Occipital lobe (tissue), 2 donors: ENCODE data around the gene BACE2. TPM values are rescaled to one million over a fixed set of nuclear protein-coding genes. Genes with fewer than 3 reads are reported as not detected.

ENCODE experiments used
- DNase-seq: peaks from one replicate; lab custom pipeline; 2025; lab: John Stamatoyannopoulos, UW
- total RNA-seq: library from RNA; depleted of rRNA; stranded (reverse); fragments of >200 nt; gene quantifications from one replicate; pipeline ENCODE4 v1.2.3, GENCODE V29; 2014

BACE2 gene
- 8.6 TPM for total RNA-seq

DNA sequence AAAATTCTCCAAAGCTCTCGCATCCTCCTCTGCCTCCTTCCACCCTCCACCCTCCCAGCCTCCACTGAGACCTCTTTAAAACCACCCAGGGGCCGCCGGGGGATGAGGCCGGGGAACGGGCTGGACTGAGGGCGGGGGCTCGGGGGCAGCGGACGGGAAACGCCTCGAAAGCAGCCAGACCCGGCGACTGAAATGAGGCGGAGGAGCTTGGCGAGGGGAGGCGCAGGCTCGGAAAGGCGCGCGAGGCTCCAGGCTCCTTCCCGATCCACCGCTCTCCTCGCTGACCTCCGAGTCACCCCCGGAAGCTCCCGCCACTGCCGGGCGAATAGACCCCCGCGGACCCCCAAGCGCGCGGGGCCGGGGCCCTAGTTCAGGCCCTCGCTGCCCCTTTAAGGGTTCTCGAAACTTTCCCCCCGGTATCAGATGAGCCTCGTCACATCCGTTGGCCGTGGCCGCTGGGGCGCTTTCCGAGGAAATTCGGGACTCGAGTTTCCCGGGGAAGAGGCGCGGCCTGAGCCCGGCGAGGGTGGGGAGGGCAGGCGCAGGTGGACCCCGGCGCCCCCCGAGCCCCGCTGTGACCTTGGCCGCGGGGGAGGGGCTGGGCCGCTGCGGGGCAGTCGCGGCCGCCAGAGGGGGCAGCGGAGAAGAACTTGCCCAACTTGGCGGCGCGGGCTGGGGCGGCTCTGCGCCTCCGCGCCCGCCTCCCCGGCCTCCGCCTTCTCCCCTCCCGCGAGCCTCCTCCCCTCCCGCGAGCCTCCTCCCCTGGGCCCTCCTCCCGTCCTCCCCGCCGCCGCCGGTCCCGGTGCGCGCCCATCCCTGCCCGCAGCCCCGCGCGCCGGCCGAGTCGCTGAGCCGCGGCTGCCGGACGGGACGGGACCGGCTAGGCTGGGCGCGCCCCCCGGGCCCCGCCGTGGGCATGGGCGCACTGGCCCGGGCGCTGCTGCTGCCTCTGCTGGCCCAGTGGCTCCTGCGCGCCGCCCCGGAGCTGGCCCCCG lies at the start of gene BACE2:
TSS of gene BACE2 (plus strand) at position 813 of the 995 bp plus-strand sequence. CDS start at position 917, 104 bp downstream.
- peak; percentile 51 for DNase-seq

DNA sequence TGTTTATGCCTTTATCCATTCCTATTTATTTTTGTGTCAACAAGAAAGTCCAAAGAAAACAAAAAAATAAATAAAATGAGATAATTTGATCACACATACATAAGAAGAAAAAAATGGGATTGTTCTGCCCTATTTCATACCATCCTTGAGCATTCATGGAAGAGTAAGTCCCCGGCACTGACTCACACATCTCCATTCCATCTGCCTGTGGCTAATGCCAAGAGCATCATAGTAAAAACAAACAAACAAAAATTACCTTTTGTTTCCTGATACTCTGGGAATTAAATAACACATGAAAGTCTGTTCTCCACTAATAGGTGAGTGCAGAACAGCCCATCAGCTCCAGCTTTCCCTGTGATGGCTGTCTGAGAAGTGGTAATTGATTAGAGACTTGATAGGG lies 48.1 kb upstream of the BACE2 start:
- DNase-seq = no peak

DNA sequence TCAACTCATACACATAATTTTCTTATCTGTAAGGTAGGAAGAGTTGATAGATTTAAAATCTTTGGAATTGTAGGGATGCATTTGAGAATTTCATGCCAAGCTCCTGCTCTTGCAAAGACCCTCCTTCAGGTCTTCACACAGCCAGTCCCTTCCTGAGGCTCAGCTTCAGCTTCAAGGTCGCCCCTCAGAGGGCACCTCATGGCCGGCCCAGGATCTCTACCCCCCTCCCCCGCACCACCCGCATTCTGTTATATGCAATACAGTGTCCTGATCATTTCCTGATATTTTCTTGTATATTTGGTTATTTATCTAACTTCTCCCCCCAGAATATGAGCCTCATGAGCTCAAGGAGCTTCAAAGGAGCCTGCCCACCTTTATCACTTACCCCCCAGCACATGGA lies 47.0 kb upstream of the BACE2 start:
- no peak for DNase-seq

DNA sequence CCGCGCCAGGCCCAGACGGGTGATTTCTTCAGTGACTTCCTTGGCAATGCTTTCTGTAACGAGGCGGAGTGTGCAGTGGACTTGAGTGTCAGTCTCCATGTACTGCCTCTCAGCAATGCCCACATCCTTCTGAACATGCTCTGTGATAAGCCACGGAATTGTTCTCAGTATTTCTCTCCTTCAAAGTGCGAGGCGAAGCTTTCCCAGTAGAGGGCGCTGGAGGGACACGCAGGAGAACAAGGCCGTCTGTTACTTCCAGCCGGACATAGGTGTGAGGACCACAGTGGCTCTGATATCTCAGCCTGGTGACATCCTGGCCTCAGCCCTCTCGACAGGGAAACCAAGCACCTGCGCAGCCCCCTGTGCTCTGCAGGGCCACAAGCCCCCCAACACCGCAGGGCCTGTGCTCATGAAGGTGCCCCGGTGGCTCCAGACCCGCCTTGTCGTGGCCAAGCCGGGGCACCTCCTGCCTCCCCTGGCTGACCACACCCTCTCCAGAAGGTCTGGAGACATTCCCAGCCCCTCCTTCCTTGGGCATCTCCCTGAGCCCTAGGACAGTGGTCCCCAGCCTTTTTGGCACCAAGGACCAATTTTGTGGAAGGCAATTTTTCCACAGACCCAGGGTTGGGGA lies 46.1 kb upstream of the BACE2 start:
- peak; percentile 73 for DNase-seq

DNA sequence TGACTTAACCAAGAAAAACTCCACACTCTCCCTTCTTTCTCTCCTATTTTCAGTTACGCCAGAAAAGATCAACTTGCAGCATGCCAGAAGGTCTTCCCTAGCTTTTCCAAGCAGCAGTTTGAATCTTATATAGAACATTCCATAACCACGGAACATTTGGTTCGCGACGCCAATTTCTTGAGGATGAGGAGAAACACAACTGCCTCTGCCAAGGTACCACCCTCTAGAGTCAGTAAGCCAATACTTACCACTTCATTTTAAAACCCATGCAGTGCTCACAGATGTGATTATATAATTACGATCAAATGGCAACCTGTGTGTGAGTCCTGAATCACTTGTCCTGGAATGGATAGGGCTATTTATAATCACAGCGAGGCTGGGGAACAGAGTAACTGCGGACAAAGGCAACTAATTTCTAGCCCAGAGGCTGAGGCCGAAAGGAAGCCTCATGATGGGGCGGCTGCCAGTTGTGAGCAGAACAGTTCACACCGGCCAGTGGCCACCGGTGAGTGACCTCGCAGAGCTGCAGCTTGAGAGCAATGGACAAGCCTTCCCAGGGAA lies 43.2 kb upstream of the BACE2 start:
- DNase-seq = peak; percentile 56

DNA sequence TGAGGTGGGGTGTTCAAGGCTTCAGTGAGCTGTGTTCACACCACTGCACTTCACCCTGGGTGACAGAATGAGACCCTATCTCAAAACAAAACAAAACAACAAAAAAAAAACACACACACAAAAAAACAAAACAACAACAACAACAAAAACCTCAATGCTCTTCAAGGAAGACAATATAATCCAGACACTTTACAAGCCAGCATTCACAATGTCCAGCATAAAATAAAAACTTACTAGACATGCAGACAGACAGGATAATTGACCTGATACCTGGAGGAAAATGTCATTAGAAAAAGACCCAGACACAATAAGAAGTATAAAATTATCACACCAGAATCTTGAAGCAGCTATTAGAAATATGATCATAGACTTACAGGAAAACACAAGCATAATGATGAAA lies 39.0 kb upstream of the BACE2 start:
- DNase-seq = no peak

DNA sequence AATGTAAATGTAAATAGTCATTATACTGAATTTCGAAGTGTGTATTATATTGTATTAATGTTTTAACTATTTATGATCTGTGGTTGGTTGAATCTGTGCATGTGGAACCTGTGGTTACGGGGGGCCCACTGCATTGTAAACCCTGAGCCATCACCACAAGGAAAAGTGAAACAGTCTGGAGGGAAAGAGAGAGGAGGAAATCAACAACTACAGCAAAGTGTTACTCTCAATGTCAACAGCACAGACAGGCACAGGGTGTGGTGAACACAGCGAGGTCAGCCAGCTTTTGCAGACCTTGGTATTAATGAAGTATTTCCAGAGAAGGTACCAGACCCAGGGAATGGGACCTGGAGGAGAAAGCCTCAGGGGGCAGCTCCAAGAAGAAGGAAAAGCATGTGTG lies 37.1 kb upstream of the BACE2 start:
- no peak for DNase-seq

DNA sequence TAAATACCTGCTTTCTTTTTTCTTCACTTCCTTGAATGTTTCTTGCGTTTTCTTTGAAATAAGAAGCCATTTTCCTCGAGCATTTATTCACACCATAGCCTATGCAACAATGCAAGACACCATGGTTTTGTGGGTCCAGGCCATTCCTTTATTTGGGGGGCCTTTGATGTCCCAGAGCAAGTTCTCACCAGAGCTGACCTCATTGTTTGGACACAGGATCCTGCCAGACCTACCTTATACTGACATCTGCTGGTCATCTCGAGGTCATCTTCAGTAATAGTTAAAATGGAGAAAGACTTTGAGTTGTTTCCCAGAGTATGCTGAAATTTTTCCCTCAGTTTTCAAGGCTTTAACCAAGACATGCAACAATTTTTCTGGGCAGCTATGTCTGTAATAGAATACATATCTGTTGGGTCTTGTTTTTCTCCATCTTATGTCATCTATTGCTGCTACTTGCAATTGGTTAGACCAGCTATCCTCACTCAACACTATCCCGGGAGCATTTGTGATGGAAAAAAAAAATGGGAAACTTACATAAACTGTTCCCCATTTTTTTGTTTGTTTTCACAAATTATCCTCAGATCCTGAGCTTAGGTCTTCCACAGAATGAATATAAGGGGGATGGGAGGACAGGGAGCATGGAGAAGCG lies 34.0 kb upstream of the BACE2 start:
- no peak for DNase-seq

DNA sequence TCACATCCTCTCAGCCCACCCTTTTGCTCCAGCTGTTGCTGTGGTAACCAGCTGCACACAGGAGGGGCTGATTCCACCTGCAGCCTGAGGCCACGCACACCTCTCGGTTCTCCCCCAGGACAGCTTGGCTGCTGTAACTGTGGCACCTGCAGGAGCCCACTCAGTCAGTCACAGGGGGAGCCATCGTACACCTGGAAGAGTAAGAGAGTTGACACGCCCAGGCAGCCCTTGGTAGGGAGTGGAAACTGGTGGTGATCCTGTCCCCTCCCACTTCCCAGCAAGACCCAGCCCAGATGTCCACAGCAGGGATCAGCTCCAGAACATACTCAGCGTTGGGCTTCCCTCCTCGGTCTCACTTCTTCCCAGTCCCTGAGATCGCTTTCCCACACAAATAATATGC lies 32.2 kb upstream of the BACE2 start:
- DNase-seq = no peak

DNA sequence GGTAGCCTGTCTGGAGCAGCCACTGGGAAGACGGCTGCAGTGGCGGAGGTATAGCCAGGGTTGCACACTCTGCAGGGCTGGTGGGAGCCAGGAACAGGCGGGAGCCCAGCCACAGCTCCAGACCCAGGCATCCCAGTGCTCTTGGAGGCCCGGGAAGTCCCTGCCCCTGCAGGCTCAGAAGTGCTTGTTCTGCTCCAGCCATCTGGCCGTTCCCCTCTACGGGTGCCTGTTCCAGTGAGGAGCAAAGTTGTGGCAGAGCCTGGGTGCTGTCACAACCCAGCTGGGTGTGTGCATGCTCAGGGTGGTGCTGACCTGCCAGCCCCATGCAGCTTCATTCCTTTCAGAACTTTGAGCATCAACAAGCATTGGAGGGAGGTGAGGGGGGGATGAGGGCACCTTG lies 31.7 kb upstream of the BACE2 start:
- DNase-seq = no peak

DNA sequence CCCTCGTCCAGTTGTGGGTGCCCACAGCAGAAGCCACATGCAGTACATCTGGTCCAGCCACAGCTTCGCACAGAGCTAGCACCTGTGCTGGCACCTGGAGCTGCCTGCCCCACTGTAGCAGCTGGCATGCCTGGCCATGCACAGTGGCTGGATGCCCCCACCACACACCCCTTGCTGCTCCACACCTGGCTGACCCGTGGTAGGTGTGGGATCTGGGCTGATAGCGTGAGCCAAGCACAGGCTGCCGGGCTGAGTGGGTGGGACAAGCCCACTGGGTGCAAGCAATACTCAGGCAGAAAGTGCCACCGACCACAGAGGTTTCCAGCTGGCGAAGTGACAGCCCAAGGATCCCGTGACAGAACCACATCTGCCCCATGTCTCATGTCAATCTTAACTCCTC lies 30.6 kb upstream of the BACE2 start:
- no peak for DNase-seq

DNA sequence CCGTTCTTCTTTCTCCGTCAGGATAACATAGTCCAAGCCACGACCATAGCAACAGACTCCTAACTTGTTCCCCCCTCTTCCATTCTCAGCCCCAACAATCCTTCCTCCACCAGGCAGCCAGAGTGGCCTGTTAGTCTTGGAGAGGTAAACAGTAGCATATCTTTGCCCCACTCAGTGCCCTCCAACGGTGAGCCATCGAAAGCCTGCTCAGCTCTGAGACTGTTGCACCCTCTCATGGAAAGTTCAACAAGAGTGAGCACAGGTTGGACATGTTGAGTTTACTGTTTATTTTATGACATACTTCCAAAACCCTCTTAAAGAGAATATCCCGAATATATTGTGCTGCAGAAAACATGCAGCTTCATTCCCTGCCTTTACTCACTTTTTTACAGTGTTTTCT lies 30.1 kb upstream of the BACE2 start:
- no peak for DNase-seq

DNA sequence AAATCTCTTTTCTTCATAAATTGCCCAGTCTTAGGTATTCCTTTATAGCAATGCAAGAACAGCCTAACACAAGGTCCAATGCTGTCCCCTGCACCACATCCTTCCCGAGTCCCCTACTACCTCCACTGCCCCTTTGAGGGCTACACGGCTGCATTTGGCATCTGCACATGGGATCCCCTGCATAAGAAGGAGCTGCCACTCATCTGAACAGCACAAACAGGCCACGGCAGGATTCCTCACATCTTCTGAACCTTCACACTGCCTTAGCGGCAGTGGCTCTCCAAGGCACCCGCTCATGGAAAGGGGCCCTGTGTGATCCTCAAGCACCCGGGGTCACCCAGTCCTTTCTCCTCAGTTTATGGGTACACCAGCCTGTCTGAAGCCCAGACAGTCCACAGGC lies 29.2 kb upstream of the BACE2 start:
- no peak for DNase-seq

DNA sequence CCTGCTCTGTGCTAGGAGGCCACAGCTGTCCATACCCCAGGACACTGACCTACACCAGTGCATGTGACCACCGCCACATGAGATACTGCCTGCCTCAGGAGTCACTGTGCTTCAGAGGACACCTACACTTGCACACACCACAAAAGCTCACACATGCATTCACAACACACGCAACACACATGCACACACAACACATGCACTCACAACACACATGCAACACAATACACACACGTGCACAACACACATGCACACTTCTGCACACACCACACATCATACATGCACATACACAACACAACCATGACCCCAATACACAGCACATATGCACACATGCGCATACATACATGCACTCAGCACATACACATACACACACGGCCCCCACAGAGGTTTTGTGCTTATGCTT lies 28.7 kb upstream of the BACE2 start:
- no peak for DNase-seq

DNA sequence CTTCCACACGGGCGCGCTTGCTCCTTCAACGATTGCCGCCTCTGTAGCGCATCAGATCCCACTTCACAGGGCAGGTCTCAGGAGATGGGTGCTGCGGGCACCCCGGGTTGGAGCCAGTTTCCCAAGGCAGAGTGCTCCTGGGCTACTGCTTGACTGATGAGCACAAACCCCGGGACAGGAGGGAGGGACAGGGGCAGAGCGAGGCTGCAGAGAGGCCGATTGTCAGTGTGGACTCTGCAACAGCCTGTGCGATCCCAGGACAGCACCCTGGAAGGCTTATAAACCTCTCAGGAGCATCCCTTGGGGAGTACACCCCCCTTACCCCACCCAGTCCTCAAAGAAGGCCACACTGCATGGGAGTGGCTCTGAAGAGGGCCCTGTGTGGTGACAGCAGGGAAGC lies 28.0 kb upstream of the BACE2 start:
- no peak for DNase-seq

DNA sequence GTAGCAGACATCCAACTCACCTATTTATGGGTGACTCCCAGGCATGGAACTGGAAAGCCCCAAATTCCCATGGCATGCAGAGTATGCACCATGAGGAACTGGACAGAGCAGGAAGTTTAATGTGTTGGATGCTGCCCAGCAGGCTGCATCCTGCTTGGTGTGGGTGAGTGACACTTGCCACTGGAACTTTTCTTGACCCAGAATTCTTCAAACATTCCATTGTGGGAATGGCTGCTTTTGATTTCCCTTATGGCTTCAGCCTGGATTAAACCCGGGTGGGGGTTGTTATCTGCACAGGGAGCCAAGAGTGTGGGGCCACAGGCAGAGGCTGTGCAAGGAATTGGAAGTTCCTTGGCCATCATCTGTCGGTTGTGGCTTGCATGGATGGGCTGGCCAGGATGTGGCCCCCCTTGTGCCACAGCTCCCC lies 26.9 kb upstream of the BACE2 start:
- no peak for DNase-seq

DNA sequence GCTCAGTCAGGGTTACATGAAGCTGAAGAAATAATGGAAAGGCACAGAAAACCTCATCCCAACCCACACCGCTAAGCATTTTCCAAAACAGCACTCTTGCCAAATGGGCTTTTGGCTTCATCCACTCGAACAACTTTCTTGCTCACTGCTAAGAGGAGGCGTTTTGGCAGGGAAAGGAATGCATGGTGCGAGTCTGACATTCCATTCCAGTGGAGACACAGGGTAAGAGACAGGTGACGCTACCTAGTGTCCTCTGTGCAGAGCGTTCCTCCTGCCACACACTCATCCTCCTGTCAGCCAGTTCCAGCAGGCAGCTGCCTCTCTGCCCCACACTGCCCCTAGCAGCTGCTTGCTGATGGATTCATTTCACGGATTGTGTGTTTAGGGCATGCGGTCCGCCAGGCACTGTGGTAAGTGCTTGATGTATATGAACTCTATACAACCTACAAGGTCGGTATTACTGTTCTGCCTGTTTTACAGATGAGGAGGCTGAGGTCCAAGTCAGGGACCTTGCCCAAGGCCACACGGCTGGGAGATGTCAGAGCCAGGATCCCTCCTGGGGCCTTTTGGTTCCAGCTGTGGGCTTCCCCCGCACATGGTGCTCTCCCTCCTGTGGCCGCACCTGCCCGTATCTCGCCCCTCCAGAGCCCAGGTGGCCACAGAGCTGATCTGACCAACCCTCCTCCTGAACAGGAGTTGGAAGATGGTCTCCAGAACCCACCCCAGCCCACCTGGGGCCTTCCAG lies 25.7 kb upstream of the BACE2 start:
- DNase-seq = peak; percentile 56

DNA sequence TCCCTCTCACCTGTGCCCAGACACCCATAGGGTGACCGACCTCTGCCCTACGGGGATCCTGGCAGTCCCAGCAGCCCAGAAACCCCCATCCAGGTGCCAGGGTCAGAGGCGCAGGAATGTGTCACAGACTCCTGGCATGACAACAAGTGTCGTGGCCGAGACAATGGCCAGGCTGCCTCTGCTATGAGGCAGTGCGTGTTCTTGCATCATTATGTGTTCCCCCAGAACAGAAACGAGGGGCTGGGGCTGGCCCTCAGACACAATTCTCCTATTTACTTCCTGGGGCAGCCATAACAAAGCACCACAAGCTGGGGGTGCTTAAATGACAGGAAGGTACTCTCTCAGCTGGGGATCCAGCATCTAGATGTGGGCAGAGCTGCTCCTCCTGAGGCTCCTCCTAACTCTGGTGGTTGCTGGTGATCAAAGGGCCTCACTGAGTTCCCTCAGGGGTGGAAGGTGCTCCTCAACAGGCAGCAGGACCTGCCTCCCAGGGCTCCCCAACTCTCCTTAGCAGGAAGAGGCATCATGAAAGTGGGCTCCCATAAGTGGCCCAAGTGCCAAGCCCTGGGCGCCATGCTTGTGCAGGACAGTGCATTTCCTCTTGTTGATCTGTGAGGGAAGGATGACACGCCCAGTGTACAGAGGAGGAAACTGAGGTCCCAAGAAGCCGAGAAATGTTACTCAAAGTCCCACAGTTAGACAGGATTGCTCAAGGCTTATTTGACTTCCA lies 24.2 kb upstream of the BACE2 start:
- DNase-seq = no peak

DNA sequence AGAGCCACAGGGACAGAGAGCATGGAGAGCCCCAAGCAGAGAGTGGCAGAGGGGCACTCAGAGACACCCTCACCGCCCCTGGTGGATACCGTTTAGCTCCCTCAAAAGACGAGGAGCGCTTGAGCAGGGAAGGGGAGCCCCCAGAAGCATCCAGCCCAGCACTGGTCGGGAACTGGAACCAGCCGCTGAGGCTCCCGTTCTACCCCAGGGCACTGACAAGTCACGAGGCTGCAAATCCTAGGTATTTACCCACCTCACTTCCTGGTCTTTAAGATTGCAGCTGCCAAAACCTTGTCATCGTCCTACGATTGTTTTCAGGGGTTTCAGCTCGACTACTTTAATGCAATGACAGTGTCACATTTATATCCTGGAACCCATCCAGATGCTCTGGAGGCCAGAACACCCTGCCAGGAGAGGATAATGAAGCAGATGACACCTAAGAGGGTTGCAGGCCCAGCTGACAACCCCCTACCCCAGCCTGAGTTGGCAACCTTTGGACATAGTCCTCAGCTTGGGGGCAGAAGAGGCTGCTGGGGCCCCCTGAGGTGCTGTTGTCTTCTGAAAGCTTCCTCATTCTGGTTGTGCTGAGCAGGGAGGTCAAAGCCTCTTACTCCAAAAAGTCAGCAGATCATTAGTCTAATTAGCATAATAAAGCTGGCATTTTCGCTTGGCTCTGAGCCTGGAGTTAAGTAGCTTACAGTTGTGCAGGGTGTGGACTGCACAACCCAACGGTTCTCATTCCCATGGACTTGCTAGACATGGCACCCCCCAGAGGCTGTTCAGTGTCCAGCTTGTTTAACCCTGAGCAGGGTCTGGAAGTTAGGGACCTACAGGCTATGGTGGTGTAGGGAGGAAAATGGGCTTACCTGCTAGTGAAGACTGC lies 20.6 kb upstream of the BACE2 start:
- DNase-seq = no peak

DNA sequence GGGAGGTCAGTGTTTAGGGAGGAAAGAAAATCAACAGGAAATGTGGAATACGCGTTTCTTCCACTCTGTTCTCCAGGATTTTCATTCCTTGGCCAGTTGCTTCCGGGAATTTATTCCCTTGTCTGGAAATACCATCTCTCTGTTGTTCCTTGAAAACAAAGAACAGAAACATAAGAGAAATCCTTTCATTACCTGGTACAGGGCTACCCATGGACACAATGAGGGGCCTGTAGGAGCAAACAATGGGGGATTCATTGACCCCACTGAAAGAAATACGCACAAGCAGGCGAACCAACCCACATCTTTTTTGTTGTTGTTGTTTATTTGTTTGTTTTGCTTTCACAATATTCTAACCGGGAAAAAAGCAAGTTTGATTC lies 20.0 kb upstream of the BACE2 start:
- DNase-seq = no peak
